ENCODE measurements around the gene APBB2.

DNA sequence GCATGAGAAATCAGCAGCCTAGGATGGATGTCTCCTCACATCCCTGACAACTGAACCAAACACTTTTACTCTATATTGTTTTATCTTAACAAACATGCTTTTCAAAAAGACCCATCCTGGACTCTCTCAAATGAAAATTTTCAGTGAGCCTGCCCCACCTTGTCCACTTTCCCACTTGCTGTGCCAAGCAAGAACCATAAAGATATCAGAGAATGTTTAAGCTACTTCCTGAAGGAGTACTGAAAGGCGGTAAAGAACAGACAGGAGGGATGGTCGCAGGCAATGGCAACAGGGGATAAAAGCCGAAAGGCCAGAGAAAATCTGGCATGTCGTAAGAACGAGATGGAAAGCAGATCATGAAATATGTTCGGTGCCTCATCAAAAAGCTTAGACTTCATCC, 10.5 kb downstream of the APBB2 start:
- TF ChIP-seq, protein P1, sequence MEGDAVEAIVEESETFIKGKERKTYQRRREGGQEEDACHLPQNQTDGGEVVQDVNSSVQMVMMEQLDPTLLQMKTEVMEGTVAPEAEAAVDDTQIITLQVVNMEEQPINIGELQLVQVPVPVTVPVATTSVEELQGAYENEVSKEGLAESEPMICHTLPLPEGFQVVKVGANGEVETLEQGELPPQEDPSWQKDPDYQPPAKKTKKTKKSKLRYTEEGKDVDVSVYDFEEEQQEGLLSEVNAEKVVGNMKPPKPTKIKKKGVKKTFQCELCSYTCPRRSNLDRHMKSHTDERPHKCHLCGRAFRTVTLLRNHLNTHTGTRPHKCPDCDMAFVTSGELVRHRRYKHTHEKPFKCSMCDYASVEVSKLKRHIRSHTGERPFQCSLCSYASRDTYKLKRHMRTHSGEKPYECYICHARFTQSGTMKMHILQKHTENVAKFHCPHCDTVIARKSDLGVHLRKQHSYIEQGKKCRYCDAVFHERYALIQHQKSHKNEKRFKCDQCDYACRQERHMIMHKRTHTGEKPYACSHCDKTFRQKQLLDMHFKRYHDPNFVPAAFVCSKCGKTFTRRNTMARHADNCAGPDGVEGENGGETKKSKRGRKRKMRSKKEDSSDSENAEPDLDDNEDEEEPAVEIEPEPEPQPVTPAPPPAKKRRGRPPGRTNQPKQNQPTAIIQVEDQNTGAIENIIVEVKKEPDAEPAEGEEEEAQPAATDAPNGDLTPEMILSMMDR (IDR thresholded peaks at IDR 0.05) = no peak
- TF ChIP-seq POLR2A (IDR thresholded peaks at IDR 0.05) = no peak

Data from heart left ventricle (tissue), 13 donors.